ENCODE data around the gene PPM1H.

PPM1H gene

GRCh38 chr12:62707939-62708338, 227.0 kb downstream of the PPM1H start:
- no peak for DNase-seq

DNA sequence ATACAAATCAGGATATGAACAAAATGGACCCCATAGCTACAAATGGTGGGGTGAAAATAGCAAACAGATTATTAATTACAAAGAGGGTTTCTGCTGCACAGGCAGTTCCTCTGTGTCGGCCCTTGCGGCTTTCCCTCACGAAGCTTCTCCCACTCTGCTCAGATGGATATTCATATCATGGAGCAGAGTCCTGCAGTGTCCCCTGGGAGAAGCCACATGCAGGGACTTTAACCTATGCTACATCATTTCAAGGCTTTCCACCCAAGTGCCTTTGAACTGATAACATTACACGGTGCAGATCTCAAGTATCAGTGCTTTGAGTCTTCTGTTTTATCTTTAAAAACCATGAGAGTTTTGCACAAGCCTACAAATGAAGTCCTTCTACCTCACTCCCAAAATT, 229.1 kb downstream of the PPM1H start:
- no peak for DNase-seq

DNA sequence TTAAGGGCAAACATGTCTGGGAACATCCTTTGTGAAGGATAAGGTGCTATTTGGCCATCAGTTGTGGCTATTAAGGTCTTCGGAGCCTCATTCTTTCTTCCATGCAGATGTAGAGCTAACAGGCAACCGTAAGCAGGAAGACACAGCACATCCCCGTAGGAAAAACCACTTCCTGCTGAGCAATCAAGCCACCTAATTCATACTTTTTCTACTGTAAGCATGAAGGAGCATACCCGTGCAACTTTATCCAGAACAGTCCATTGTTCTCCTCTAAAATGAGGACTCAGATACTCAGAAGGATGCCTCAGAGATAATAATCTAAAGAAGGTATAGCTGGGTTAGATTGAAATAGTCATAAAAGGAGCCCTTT, 232.0 kb downstream of the PPM1H start:
- DNase-seq, result no peak

DNA sequence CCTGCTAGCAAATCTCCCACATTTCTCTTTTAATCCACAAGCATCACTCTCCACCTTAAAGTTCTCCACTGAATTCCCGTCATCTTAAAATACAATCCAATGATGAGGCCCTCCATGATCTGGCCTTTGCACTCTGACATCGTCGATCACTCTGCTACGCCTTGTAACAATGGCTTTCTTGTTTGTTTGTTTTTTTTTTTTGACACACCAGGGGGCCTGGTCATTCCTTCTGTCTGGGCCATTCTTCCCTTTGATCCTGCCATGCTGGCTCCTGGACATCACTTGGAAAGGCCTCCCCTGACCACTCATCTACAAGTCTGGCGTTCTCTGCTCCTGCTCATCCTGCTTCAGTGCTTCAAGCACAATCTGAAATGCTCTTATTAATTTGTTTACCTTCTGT, 233.5 kb downstream of the PPM1H start:
- DNase-seq, result no peak

- DNase-seq, result no peak
Observed at GRCh38 chr12:62700091-62700880, 234.7 kb downstream of the PPM1H start.

DNA sequence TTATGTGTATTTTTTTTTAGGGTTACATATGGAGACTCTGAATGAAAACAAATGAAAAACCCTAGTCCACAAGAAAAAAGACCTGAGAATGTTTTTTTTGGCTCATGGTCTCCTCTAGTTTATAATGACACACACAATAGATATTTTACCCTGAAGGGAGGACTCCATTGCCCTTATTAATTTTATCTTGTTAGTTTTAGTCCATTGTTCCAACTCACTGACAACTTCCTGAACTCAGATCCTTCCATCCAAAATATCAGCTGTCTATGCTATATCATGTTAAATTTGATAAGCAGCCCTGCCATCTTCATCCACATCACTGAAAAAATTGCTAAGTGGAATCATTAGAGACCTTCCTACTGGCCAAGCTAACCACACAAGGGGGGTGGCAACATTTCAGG, 236.2 kb downstream of the PPM1H start:
- no peak for DNase-seq

DNA sequence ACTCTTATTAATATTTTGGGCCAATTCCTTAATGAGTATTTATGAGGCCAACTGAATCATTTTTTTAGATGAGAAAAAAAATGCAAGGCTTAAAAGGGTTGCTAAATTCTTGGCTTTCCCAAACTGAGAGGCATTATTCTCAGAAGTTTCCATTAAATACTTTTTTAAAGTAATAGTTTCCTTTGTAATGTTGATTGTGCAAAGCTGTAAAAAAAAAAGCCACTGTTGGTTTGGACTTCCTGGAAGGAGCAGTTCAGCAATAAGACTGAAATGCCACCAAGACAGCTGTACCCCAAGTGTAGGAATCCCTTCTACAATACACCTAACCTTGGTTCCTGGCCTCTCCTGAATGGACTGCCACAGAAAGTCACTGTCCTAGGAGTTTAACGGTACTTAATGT, 237.1 kb downstream of the PPM1H start:
- DNase-seq, result peak; percentile 36

GRCh38 chr12:62695696-62696095, 239.3 kb downstream of the PPM1H start:
- no peak for DNase-seq

GRCh38 chr12:62694632-62695031, 240.3 kb downstream of the PPM1H start:
- DNase-seq, result no peak

- DNase-seq, result no peak
Observed at GRCh38 chr12:62694116-62694515, 240.8 kb downstream of the PPM1H start.

GRCh38 chr12:62693376-62694050, 241.4 kb downstream of the PPM1H start:
- no peak for DNase-seq

GRCh38 chr12:62692884-62693283, 242.1 kb downstream of the PPM1H start:
- DNase-seq, result no peak

DNA sequence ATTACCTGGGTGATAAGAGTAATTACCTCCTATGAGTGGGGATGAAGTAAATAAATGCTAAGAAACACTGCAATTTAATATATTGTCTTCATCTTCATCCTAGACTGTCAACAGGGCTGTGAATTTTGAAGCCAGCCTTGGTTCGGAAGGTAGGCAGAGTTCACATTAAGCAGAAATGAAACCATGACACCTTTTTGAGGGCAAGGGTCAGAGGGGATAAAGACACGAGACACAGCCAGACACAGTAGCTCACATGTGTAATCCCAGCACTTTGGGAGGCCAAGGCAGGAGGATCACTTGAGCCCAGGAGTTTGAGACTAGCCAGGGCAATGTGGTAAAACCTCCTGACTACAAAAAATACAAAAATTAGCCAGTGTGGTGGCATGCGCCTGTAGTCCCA, 243.6 kb downstream of the PPM1H start:
- no peak for DNase-seq

DNA sequence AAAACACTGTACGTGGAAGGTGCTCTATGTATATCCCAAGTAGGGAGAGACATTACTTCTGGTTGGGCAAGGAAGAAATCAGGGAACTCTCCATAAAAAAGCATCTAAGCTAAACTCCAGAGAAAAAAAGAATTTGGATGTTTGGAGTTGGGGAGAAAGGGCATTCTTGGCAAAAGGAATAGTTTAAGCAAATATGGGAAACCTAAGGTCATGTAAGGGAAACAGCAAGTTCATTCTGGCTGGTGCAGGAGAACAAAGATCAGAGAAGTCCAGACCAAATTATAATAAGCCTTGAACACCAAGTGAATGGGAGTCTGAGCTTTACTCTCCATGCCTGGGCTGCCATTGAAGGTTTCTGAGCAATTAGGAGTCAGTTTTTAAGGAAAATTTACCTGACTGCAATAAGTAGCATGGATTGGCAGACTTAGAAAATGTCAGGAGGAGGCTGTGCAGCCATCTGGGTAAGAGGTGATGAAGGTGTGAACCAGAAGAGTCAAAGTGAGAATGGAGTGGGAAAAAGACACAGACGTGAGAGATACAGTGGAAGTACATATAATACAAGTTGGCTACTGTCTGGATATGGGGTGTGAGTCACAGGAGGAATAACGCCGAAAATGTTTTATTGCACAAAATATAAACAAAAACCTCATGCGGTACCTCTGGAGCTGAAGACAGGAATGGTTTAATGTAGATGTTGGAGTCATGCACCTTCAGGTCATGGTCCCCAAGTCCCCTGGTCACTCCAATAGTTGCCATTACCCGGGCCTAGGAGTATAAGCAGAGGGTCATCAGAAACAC, 245.7 kb downstream of the PPM1H start:
- DNase-seq, result no peak

DNA sequence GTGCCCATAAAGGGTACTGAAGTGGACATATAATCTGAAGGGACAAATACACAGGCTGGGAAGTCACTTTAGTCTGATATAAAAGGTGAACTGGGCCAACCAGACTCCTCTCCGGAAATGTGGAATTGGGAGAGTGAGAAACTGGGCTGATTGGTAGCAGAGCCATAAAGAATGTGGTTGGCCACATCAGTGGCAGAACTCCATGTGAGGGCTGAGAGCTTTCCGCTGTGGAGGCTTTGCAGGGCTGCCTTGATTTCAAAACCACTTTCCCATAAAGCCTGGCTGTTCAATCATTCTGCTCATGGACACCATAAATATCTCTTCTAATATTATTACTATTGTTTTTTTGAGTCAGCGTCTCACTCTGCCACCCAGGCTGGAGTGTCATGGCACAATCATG, 248.0 kb downstream of the PPM1H start:
- DNase-seq, result no peak

DNA sequence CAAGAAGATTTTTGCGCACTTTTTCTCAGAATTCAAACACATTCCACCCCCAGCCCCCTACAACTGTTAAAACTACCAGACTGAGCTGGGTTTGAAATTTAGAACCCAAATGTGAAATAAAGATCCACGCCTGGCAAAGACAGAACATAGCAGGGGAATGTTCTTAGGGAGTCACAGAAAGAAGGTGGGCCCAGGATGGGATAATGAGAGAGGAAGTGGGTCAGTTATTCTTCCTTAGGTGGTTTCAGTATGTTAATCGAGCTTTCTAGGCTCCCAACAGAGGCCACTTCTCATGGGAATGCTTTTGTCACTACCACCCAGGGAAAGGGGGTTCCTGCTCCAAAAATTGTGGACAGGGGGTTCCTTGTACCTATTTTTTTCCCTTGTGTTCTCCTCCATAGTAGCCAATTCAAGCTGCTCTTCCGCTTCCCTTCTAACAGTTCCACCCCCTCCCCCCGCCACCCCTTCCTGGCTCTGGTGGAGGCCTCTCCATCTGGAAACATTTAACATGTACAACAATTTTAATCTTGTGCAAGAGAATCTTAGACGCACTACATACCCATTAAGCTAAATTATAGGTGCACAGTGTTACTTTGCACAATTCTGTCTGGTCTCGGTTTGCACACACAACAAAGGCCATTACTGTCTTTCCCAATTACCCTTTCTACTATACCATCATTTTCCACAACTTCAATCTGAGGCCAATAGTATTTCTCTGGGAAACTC, 250.2 kb downstream of the PPM1H start:
- DNase-seq, result no peak

- no peak for DNase-seq
Observed at GRCh38 chr12:62683776-62684569, 251.0 kb downstream of the PPM1H start.

GRCh38 chr12:62681306-62681705, 253.6 kb downstream of the PPM1H start:
- no peak for DNase-seq

GRCh38 chr12:62679608-62680007, 255.3 kb downstream of the PPM1H start:
- no peak for DNase-seq

DNA sequence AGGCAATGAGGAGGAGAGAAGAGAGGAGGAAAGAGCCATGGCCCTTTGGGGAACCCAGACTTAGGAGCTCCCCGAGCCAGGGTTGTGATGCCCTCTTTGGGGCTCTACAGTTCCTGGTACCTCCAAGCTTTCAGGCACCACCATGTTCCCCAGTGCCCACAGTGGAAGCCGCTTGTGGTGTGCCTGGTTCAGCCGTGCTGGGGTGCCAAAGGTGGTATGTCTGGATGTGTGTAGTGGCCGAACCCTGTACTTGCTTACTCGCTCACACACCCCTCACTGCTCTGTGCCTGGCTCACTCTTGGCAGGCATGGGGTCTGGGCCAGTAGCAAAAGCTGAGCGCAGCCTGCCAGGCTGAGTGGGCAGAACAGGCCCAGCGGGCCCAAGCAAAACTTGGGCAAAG, 257.6 kb downstream of the PPM1H start:
- no peak for DNase-seq

- DNase-seq, result no peak
Observed at GRCh38 chr12:62676521-62677307, 258.2 kb downstream of the PPM1H start.
